ENCODE results near the gene RAB27B.

The RAB27B gene

DNA sequence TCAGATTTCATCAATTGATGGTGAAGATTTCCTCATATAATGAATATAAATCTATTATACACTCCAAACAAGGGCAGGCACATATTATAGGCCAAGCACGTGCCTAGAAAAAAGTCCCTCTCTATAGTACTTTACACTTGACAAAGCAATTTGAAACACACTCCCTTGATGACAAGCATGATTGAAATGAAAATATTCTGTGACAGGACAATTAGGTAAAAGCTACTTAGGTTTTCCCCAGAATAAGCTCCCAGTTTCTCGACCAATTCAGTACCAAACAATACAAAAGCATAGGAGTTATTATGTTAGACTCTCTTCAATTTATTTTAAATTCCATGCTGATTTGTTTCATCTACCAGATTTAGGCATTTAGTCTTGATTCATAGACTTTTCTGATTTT is 83.3 kb downstream of the RAB27B start:
- no peak for DNase-seq (ENCODE audit: low spot score)

DNA sequence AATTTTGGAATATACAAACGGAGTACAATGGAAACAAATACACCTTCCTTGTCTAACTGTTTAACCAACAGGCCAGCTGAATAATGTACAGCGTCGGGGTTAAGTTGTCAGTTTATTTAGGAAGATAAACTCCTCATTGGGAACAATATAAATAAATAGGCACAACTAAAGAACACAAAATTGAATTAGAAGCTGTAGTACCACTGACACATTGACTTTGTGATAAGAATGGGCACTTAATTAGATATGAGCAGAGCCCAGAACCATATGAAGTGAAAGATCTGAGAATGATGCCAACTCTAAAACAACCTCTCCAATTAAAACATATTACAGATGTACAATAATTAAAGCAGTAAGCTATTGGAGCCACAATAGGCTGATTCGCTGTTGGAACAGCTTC is 86.5 kb downstream of the RAB27B start:
- no peak for DNase-seq (ENCODE audit: low spot score)

DNA sequence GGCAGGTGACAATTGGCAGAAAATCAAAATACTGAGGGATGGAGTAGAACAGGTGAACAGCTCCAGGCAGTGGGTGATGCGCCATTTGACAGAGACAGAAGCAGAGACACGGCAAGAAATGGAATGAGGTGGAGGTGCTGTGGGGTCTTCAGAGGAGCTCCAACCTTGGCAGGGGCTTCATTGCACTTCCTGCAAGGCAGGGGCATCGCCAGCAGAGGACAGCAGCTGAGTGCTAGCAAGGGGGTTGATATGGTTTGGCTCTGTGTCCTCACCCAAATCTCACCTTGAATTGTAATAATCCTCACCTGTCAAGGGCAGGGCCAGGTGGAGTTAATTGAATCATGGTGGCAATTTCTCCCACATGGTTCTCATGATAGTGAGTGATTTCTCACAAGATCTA is 88.2 kb downstream of the RAB27B start:
- no peak for DNase-seq (ENCODE audit: low spot score)

DNA sequence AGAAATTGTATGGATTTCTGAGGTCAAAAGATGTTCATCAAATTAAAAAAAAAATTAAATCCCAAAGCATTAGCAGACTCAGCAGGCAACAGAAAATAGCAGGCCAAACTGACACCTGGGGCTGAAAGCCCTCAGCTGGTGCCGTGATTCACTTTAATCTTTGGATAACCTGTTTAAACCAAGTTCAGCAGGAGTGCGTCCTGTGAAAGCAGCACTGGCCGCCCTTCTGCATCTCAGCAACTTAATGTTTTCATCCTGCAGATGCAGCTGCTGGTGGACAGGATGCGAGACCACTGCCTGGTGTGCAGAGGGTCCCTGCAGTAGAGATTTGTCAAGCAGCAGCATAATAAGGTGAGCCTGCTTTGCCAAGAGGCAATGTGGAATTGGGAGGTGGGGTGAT is 89.8 kb downstream of the RAB27B start:
- DNase-seq (ENCODE audit: low spot score) = no peak

DNA sequence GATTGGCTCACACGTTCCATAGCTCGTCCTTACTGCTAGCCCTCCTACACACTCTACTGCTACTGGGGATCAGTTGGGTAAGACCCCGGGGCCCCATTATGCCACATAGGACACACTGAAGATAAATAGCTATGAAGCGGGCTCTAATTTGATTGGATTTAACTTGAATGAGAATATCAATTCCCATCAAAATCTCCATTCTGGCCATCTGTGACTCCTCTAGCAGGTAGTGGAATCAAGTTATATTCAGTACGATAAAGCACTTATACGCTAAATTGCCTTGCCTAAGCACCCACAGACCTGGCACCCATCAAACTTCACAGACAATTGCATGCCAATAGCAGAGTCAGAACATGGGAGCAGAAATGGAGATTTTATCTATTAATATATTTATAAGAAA is 91.1 kb downstream of the RAB27B start:
- no peak for DNase-seq (ENCODE audit: low spot score)

DNA sequence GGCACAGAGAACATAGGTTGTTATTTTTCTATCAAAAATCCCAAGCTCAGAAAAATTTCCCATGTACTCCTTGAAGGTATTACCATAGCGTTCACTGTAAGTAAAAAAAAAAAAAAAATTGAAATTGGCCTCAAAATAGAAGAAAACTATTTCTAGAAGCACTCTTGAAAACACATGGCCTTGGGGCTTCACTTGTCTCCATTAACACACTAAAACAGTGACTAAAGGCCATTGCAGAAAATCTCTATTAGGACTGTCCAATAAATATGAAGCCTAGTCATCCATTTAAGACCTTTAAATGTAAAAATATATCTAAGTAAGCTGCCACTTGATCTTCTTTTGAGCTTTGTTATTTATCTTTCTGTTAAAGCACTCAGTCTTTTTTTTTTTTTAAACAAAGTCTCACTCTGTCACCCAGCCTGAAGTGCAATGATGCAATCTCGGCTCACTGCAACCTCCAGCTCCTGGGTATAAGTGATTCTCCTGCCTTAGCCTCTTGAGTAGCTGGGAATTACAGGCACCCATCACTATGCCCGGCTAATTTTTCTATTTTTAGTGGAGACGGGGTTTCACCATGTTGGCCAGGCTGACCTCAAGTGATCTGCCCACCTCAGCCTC is 95.2 kb downstream of the RAB27B start:
- DNase-seq (ENCODE audit: low spot score) = no peak

DNA sequence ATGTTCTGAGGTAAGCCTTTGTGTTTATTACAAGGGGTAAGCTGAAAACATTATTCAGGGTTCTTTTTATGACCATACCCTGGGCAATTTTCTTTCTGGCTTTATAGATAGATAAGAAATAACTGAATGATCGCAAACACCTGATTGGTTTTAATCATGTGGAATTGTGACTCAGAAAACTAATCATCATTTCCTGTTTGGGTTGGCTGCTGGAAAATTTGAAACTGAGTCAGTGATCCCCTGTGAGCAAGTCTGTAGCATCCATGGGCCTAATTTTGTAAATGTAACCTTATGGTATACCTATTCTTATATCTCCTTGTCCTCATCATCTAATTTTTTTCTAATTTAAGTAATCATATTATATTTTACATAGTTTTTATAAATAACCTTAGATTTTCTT is 96.7 kb downstream of the RAB27B start:
- DNase-seq (ENCODE audit: low spot score) = no peak

DNA sequence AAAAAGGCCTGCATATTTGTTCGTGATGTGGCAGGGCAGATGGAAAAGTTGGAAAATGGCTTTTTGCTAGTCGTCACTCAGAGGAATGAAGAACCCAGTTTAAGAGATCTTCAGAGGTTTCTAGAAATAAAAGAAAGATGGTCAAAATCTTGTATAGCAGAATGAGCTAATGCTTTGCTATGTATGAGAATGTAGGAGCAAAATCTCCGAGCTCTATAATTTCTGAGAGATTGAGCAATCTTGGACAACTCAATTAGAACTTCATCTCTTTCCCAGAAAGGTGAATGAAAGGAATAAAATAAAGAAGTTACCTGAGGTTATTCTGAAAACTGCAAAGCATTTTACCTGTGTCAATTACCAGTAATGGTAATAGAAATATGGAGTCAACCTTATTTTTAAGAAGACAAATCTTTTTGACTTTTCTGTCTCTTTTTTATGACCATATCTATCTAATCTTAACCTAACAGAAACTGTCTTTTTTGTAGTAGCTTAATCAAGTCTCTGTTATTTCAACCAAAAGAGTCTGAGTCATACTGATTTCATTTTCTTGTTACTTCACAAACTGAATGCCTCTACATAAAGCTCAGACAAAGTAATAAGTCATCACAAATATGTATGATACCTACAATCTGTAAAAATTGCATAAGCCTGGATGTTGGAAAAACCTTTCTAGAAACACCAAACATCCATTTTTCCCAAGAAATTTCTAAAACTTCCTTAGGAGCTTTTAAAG is 98.5 kb downstream of the RAB27B start:
- no peak for DNase-seq (ENCODE audit: low spot score)

DNA sequence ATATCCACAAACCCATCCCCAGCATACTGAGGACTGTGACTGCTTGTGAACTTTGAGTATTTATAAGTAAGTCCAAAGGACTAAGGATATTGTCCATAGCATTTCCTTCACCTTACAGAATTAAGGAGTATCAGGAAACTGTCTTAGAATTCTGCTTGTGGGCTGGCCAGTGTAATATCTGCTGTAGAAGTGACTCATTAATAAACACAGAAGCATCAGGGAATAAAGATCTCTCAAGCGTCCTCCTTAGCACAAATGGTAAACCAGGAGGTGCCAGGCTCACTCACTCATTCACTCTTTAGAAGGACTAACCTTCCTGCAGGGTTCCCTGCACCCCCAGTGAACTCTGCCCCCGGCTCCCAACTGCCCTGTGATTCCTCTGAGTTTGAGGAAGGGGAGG is 100.0 kb downstream of the RAB27B start:
- DNase-seq (ENCODE audit: low spot score) = no peak

DNA sequence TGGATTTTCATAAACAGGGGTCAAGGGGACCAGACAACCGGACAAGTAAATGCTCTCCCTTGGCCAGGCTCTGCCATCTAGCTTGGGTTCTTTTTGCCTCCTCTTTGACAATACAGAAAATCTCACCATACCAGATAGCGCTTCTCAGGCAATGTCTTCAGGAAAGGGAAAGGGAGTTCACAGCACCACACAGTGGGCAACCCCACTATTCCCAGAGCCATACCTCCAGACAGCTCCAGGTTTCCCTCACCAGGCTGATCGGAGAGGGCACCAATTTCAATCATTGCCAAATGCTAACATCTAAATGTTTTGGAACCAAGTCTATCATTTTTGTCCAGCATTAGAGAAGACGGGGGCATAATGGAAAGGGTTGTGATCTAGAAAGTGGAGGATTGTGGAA is 102.9 kb downstream of the RAB27B start:
- no peak for DNase-seq (ENCODE audit: low spot score)

DNA sequence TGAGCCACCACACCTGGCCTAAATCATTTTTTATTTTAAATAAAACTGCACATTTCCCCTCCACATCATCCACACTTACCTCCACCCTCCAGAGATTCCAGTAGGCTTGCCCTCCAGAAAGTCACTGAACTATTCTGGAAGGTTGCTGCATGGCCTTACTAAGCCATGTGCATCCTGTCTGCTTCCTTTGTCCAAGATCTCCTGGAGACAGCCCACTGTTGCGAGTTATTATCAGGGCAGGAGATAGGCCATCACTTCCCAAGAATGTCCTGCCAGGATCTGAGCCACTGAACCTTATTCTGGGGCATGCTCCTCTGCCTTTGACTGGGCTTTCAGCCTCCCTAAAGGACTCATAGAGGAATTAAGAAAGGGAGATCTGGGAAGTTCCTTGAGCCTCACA is 104.2 kb downstream of the RAB27B start:
- DNase-seq (ENCODE audit: low spot score) = no peak

DNA sequence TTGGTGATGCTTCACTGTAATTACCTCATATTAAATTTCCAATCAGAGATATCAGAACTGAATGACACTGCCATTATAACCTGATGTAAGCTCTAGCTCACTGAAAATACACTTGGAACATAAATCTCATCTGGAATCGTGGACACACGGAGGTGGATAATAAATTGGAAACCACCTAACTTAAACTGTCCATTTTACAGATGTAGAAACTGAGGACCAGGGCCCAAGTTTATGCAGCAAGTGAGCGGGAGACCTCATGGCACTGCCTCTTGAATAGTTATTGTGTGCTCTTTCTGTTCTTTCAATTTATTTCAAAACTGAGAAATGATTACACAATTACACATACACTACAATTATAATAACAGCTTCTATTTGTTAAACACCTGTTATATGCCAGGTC is 110.2 kb downstream of the RAB27B start:
- DNase-seq (ENCODE audit: low spot score) = no peak

DNA sequence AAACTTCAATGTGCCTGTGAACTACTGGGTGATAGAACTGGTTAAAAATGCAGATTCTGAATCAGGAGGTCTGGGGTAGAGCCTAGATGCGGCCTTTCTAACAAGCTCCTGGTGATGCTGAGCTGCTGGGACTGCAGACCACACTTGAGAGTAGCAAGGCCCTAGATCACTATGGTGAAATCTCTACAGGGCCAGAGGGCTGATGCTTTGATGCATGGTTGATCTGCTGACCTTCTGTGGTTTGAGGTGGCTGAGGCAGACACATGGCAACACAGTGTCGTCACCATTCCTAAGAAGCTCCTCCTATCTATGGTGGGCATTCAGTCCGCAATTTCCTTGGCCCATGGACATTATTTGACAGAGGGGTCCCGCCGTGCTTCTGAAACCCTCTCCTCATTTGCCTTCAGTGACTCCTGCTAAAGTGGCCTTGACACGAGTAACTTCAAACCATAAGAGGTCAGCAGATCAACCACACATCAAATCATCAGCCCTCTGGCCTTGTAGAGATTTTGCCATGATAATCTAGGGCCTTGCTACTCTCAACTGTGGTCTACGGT is 111.2 kb downstream of the RAB27B start:
- DNase-seq (ENCODE audit: low spot score) = no peak

DNA sequence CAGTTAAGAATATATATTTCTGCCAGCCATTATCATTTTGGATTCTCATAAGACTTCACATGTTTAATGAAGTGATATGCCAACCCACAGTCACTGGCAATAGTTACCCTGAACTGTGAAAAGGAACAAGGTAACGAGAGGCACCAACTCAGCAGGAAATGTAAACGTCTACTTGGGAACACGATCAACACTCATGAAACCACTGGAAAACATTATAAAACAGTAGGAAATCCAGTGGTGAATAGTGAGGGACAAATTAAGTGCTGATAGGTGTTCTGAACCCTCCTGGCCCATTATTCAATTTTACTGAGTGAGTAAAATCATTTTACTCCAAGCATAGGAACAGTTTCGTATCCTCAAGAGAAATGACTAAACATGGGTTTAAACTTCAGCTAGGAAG is 113.9 kb downstream of the RAB27B start:
- no peak for DNase-seq (ENCODE audit: low spot score)

DNA sequence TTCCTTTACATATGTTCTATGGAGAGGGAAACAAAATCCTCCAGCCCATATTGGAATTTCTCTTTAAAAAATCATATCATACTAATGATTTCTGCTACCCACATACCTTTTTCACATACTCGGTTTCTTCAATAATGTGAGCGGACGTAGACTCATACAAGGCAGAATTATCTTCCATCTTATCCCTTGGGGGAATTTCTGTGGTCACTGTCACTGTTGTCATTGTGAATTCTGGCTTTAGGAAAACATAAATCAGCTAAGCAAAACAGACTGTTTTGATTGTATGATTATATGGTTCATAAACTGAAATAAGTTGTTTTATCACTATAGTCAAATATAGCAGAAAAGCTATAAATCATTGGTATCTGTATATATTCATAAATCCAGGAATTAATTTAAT is 114.3 kb downstream of the RAB27B start:
- DNase-seq (ENCODE audit: low spot score) = no peak

Data from AG20443 (cell line).